ENCODE results near the gene FAM81A.
"Not testable (repeated sequence)": the region's sequence is repeated elsewhere in the genome, so short reads cannot be mapped to it uniquely, and the experiment has no call there.

Gene FAM81A

DNA sequence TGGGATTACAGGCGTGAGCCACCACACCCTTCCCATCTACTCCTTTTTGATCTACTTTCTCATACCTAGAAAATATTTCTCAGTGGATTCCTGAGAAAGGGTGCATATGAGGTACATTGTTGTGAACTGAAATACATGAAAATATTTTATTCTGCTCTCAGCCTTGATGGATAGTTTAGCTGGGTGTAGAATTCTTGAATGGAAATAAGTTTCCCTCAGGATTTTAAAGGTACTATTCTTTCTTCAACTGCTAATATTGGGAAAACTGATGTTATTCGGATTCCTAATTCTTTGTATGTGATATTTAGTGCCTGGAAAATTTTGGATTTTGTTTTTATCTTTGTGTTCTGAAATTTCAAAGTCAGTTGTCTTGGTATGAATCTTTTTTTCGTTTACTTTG, 9.1 kb upstream of the FAM81A start:
- DNase-seq = not testable (repeated sequence)

DNA sequence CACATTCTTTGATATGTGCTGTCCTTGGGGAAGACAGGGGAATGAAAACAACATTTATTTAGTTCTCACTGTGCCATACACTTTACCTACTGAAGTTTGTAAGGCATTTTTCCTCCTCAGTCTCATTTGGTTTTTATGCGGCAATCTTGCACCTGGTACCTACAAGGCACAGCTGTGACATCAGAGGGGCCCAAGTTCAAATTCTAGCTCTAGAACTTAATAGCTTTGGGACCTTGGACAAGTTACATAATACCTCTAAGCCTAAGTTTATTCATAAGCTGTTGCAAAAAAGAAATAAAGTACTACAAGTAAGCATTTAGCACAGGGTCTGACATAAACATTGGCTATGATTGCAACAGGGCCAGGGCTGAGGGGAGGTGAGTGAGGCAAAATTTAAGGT, 5.6 kb upstream of the FAM81A start:
- DNase-seq = no peak

- no peak for DNase-seq
These were observed 3.5 kb upstream of the FAM81A start for GRCh38 chr15:59434481-59434880.

DNA sequence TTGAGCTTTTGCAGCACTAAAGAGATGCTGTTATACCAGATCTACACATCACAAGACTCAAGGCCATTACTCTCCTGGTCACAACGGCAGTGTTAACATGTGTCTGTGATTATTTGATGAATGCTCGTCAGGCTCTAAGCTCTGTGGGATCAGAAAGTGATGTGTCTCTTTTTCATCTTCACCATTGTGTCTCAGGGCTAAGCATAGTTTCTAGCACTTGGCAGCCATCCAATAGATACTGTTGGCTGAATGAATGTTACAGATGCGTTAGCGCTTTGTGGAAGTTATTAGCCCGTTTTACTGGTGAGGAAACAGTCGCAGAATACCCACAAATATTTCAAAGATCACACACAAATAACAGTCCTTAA, 1.2 kb upstream of the FAM81A start:
- DNase-seq = no peak

- no peak for DNase-seq
These were observed 707 bp upstream of the FAM81A start for GRCh38 chr15:59437142-59437816.

GRCh38 chr15:59438625-59439290, 772 bp downstream of the FAM81A start:
- no peak for DNase-seq

DNA sequence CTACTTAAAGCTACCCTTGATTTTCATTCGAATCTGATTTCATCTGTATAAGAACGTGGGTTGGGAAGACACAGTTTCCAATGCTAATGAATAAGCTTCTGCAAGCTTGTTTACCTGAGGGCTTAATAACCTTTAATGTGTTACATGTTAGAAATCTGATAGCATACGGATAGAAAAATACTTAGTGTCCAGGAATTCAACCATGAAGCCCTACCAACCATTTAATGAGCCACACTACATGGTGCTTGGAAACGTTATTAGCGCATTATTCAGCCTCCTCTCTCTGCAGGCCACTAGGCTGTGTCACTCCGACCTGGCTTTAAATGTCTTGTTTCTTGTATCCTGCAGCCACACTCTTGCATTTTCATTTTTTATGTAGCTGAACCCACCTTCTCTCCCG, 1.6 kb downstream of the FAM81A start:
- no peak for DNase-seq

GRCh38 chr15:59443341-59444072, 5.5 kb downstream of the FAM81A start:
- no peak for DNase-seq

- DNase-seq = no peak
These were observed 6.3 kb downstream of the FAM81A start for GRCh38 chr15:59444081-59444835.

- DNase-seq = no peak
These were observed 7.1 kb downstream of the FAM81A start for GRCh38 chr15:59444980-59445545.

DNA sequence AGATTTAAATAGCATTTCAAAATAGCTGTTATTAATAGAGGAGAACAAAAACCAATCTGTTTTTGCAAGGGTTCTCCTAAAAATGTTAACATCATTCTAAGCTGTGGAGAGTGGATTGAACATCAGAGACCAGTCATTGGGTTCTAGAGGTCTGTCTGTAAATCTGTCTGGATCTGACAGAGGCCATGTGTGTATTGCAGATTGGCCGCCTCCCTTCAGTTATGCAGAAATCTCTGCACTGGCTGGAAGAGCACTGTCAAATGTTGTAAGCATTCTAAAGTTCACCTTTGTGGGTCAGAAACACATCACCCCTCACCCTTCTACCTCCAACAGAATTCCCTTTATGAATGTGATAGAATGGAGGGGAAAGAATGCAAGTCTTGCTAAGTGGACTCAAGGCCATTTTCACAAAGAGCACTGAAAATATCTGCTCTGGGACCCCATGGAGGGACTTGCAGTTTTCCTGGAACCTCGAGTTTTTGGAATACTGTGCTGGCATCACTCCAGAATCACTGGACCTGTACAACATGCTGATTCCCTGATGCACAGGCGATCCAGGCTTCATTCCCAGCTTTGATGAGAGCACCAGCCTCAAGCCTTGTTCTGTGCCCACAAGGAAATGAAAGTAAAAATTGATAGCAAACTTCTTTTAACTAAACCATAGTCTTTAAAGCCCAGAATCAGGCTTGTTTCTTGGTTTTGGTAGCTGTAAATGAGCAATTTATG, 8.4 kb downstream of the FAM81A start:
- no peak for DNase-seq

DNA sequence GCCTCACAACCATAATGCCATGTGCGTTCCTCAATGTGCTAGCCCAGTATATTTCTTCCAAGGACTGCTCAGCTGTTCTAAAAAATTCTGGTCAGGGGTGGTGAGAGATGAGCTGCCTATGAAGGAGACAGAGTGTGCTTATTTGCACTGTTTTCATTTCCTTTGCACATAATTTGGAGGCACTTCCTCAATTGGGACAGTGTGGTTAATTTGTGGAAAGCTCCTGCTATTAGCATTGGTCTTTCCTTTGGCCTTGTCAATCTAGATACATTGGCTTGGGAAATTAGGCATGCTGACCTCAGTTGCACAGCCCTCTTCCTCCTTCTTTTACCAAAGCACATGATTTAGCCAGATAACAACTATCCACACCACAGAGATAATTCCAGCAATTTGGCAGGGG, 9.4 kb downstream of the FAM81A start:
- no peak for DNase-seq

DNA sequence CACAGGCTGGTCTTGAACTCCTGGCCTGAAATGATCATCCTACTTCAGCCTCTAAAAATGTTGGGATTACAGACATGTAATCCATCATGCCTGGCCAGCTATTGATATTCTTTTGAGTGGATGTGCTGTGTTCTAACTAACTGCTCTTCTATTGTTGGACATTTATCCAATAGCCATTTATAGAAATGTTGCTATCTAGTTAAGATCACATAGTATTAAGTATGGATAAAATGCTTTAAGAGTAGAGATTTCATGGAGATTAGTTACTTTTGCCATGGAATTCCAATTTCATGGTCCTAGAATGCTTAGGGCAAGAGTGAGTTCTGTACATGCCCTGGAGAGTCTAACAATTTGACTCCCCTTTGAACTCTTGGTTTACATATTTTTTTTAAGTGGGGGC, 10.9 kb downstream of the FAM81A start:
- DNase-seq = no peak

DNA sequence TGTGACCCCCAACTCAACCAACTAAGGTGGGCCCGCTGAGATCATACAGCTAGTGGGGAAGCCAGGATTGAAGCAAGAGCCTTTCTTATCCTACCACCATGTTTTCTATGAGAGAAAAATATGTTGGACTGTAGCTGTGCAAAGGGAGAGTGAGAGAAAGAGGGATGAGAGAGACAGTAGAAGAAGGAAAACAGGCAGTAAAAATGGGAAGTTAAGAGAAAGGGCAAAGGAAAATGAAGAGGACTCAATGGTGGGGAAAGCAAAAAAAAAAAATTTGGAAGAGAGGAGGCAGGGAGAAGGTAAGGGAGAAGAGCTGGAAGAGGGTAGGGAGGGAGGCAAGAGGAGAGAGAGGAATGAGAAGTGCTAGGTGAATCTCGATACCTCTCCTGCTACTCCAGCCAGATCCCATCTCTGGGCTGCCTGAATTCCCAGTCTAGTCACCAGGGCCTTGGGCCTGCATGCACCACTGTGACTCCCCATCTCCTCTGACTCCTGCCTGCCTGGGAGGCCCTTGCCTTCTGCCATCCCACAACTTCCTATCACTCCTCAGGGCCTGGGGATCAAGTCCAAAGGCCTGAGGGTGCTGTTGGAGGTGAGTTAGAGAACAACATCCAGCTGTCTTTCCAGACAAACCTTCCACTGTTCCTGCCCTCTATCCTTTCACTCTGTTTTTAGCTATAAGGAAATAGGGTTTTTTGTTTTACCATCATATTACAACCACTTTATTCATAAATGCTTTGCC, 15.7 kb downstream of the FAM81A start:
- DNase-seq = no peak

- no peak for DNase-seq
These were observed 18.1 kb downstream of the FAM81A start for GRCh38 chr15:59456114-59456513.

DNA sequence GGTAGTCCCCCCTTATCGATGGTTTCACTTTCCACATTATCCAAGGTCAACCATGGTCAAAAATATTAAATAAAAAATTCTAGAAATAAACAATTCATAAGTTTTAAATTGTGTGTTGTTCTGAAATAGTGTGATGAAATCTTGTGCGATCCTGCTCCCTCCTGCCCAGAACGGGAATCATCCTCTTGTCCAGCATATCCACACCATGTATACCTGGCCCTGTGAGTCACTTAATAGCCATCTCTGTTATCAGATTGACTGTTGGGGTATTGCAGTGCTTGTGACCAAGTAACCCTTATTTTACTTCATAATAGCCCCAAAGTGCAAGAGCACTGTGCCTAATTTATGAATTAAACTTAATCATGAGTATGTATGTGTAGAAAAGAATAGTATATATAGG, 19.1 kb downstream of the FAM81A start:
- no peak for DNase-seq

DNA sequence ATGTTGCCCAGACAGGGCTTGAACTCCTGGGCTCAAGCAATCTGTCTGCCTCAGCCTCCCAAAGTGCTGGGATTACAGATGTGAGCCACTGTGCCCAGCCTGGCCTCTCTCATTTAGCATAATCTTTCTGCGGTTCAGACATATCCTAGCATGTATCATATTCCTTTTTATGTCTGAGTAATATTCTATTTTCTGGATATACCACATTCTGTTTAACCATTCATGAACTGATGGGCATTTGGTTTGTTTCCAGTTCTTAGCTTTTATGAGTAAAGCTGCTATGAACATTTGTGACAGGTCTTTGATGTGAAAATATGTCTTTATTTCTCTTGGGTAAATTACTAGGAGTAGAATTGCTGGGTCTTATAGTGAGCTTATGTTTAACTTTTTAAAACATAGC, 23.5 kb downstream of the FAM81A start:
- DNase-seq = no peak

DNA sequence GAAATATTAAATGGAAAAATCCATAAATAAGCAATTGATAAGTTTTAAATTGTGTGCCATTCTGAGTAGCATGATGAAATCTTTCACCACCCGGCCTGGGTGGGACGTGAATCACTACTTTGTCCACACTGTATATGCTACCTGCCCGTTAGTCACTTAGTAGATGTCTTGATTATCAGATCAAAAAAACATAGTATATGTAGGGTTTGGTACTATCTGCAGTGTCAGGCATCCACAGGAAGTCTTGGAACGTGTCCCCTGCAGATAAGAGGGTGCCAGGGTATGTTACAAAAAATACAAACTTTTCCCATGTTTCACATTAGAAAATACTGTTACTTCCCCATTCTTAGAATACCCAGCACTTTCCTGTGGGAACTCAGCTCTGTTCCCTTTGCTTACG, 35.2 kb downstream of the FAM81A start:
- DNase-seq = no peak

DNA sequence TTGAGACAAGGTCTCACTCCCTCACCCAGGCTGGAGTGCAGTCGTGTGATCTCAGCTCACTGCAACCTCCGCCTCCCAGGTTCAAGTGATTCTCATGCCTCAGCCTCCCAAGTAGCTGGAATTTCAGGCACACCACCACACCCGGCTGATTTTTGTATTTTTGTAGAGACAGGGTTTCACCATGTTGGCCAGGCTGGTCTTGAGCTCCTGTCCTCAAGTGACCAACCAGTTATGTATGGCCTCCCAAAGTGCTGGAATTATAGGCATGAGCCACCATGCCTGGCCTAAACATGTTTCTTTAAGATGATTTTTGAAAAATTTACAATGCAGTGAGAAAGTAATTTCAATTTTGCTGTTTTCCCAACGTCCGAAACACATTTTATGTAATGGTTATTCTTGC, 37.2 kb downstream of the FAM81A start:
- not testable (repeated sequence) for DNase-seq

DNA sequence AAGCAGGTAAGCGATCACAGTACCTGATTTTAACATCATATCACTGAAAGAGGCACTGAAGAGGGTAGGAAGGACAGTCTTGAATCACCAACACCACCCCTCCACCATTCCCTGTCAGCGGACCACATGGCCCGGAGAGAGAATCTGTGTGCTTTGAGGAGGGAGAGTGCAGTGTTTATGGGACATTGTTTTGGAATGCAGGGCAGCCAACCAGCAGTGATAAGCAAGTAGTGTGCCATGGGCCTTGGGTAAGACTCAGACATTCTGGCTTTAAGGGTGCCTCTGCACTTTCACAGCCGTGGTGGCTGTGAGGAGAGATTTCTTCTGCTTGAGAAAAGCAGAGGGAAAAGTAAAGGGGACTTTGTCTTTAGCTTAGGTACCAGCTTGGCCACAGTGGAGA, 46.4 kb downstream of the FAM81A start:
- no peak for DNase-seq

- no peak for DNase-seq
These were observed 47.0 kb downstream of the FAM81A start for GRCh38 chr15:59485036-59485435.

- DNase-seq = not testable (repeated sequence)
These were observed 51.5 kb downstream of the FAM81A start for GRCh38 chr15:59489485-59489884.
